ENCODE data around the gene HERC2.
"Not testable (repeated sequence)": the region's sequence is repeated elsewhere in the genome, so short reads cannot be mapped to it uniquely, and the experiment has no call there.

GRCh38 chr15:28168405-28169121 is 153.4 kb downstream of the HERC2 start:
- not testable (repeated sequence) for TF ChIP-seq EZH2 (IDR thresholded peaks at IDR 0.05; ENCODE audit: borderline replicate concordance, low read depth, low read length, severe bottlenecking); CTCF (IDR thresholded peaks at IDR 0.05; ENCODE audit: borderline replicate concordance, extremely low read depth, low read length, poor library complexity, severe bottlenecking)

Data from DND-41 (cell line).